Stimulated activated CD8-positive, alpha-beta memory T cell treated with anti-CD3 and anti-CD28 coated beads, Interleukin-15, amount 100 ng/mL, for 24 hours (primary cell): ENCODE results near the gene CABP1.
A peak's percentile ranks its signal among the peaks of the same experiment; 100 is the strongest.

Experiments used
- DNase-seq: peaks from one replicate; pipeline ENCODE4 v3.0.0-alpha.2; 2020; ENCODE audit warnings: low read depth

The CABP1 gene

DNA sequence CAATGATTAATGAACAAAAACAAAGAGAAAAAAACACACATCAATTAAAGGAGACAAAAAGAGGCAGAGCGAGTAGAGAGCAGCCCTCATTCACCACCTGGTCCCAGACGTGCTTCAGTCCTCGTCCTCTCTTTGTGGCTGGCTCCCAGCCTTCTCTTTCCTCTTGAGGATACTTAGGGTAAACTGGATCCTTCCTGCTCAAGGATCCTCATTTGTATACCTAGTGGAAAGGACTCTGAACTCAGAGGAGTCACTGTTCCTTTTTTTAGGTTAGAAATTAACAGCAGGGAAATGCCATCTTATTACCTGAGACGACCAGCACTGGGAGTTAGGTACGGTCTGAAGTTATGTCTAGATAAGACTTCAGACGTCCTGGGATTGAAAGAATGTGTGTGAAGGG lies 56.2 kb downstream of the CABP1 start:
- no peak for DNase-seq

DNA sequence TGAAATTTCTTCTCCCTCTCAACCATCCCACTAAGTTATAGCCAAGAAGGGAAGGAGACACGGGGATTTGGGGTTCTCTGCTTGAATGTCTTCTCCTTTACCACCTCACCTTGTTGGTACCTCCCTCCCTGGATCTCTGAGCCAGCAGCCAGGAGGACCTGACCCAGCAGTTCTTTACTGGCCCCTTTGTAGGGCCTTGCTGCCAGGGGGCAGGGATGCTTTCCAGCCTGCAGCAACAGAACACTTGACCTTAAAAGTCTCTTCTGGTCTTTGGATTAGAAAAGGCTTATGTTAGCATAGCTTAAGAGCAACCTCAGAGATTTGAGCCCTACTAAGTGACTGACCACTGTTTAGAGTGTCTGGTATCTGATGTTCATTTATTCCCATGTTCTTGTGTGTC lies 56.9 kb downstream of the CABP1 start:
- DNase-seq = no peak

DNA sequence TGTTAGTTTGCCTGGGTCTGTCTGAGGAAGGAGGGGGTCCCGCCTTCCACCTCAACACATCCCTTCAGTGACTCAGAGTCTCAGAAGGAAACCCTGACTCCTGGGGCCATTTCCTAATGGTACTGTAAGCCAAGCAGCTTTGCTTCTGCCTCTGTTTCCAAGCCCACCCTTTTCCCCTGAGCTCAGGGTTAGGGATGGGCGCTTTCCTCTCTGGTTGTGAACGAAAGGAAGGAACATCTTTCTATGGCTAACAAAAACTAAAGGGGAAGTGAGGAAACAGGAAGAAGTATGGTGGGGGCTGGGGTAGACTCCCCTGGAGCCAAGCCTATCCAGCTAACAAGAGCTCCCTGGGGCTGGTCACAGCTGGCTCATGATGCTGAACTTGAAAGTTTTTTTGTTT lies 58.2 kb downstream of the CABP1 start:
- DNase-seq = no peak

DNA sequence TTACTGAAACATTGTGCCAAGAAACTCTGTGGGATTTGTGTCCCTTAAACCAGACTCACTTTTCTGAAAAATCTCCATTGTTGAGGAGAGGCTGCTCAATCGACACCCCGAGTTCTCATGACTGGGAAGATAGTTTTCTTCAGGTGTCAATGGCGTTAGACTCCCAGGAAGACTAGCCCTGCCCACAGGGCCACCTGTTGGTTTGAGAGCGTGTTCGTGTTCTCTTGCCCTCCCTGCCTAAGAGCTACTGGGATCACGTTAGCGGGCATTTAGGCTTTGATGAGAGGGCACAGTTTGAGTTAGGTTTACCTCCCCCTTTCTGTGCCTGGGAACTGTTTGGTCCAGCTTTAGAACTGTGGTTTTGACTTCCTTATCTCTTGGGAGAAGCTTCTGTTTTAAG lies 59.1 kb downstream of the CABP1 start:
- DNase-seq = no peak

DNA sequence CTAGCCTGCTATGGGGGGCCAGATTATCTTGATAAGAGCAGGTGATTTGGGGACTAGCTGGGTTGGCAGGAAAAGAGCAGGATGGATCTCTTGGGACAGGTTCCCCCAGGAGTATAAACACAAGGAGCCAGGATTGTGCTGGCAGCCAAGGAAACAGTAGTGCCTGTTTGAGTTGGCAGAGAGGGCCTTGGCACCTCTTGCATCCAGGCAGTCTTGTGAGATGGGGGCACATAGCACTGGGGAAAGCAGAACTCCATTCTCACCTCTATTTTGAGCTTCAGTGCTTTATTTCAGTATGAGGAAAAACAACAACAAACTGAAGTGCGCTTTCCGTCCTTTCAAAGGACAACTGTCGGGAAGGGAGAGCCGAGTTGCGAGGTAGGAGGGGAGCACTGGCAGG lies 60.5 kb downstream of the CABP1 start:
- DNase-seq = no peak

DNA sequence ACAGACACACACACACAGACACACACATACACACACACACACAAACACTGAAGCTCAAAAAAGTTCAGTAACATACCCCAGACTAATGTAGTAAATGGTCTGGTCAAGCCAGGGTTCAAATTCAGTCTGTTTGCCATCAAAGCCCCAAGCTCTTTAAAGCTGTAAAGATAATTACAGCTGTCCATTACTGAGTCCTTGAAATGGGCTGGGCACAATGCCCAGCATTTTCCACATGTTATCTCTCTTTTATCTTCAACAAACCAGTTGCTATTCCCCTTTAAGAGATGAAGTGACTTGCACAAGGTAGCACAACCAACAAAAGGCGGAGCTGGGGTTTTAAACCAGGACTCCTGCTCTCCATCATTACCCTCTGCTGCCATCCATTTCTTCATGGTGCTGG lies 62.2 kb downstream of the CABP1 start:
- no peak for DNase-seq

DNA sequence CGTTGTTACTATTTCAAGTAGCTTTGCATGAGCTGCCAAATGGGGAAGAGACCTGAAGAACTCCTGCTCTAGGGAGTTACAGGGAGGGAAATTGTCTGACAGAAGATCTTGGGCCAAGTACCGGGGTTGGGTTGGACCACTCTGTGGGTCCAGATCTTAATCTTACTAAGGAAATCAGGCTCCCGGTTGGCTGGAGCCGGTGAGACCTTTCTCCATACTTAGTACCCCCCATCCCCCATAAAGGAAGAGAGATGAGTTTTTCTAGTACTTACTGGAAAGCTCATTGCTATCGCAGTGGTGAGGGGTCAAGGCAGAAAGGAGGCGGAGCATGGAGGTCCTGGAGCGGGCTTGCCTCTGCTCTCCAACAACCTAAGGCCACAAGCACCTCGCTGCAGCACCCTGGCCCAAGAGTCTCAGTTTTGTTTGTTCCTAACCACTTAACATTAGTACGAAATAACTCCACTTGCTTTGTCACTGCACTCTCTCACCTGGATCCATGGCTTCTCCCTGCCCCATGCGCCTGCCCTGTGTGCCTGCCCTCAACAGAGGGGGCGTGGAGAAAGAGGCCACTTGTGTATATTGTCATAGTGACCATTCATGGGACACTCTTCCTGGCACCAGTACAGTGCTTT lies 63.0 kb downstream of the CABP1 start:
- DNase-seq = no peak

DNA sequence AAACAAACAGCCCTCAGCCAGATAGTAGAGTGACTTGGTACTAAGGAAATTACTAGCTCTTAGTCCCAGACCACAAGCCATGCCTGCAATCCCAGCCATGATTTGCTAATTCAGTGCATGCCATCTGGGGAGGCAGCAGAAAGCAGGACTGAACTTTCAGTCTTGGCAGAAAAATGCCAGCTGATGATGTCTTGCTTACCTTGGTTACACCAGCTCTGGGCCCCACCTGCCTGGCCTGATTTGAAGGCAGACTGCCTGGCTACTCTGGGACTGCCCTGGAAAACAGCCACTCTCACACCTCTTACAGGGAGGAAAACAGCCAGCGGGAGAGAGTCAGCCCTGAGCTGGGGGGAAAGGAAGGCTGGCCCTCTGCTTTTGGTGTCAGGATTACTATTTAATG lies 65.2 kb downstream of the CABP1 start:
- DNase-seq = no peak

DNA sequence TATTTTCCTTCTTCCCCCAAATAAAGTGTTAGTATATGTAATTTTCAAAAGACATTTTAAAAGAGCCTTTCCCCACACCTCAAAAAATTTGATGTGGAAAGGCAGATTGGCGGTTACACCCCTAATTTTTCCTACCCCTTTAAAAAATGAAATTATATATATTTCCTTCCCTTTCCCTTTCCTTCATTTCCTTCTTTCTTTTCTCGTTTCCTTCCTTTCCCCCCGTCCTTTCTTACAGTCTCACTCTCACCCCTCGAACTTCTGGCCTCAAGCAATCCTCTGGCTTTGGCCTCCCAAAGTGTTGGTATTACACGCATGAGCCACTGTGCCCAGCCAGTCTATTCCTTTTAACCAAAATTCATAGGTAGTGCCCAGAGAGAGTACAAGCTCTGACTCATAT lies 65.6 kb downstream of the CABP1 start:
- DNase-seq = no peak

DNA sequence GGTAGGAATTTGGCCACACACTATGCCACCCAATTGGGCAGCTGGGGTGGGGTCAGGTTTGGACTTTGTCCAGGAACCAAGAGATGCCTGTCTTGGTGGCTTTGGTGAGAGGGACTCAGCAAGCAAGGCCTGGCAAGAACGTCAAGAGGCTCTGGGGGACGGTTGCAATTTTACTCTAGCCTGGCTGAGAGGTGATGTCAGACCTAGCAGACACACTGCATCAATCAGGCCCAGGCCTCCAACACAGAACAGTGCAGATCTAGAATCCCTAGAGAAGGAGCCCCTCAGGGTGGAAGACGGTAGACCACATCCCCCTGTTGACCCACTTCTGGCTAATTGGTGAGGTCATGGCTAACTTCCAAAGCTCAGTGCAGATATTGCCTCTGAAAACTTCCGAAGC lies 68.2 kb downstream of the CABP1 start:
- no peak for DNase-seq

DNA sequence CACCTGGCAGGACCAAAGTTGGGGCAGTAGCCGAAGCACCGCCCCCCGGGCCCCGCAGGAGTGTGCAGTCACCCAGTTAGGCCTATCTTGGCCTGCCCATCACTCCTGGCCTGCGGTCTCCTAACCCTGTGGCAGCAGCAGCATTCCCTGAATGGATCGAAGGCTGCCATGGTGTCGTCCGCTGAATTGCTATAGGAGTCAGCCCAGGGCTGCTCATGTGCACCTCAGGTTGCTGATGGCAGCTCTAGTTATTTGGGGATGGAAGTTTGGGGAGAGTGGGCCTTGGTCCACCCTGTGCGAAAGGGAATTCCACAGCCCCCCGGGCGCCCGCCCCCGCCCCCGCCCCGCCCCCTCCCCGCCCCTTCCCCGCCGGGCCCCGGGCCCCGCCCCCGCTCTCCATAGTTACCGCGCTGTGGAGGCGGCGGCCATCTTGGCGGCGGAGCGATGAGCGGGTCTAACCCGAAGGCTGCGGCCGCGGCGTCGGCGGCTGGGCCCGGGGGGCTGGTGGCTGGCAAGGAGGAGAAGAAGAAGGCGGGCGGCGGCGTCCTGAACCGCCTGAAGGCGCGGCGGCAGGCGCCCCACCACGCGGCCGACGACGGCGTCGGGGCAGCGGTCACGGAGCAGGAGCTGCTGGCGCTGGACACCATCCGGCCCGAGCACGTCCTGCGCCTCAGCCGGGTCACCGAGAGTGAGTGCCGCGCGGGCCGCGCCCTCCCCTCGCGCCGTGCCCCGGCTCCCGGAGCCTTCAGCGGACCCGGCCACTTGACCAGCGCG lies 69.8 kb downstream of the CABP1 start, which contains the start of gene UNC119B:
UNC119B (plus strand) TSS at position 428 of the 774 bp plus-strand sequence; CDS start at position 445, 17 bp downstream.
- peak; percentile 47 for DNase-seq

DNA sequence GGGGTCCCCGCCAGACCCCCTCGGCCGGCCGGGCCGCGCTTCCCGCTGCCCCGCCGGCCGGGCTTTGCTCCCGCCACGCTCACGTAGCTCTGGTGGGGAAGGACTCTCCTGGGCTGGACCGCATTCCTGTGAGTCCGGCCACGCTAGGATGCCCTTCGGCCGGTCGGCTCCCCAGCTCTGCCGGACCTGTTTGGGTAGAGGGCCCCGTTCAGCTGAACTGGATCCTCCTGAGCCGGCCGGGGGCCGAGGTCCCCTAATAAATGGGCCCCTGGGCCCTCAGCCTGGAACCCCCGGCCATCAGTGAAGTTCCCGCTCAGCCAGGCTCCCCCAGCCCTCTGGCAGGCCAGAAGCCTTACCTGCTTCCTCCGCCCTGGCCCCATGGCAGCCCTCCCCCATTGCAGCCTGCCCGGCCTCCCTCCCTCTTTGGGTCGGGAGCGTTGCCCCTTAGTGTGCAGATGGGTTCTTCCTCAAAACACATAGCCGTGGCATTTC lies 70.4 kb downstream of the CABP1 start:
- DNase-seq = no peak

DNA sequence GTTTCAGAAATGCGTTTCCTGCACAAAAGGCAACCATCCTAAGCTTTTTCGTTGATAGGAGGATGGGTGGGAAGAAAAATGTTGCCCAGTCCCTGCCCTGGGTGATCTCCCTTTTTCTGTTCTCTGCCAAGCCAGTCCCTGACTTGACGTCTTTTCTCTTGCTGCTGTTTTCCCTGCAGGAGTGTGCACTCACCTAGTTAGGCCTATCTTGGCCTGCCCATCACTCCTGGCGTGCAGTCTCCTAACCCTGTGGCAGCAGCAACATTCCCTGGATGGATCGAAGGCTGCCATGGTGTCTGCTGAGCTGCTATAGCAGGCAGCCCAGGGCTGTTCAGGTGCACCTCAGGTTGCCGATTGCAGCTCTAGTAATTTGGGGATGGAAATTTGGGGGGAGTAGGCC lies 71.0 kb downstream of the CABP1 start:
- DNase-seq = no peak

DNA sequence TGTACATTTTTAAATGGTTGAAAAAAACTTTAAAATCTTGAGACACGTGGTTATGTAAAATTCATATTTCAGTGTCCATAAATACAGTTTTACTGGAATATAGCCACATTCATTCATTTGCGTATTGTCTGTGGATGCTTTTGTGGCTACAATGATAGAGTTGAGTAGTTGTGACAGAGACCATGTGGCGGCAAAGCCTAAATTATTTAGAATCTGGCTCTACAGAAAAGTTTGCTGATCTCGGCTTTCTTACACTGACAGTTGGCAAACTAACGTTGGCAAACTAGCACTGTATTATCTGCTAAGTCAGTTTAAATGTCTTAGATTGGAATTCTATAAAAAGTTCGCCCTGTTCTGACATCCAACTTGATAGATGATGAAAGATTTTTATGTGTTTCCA lies 72.2 kb downstream of the CABP1 start:
- DNase-seq = no peak

DNA sequence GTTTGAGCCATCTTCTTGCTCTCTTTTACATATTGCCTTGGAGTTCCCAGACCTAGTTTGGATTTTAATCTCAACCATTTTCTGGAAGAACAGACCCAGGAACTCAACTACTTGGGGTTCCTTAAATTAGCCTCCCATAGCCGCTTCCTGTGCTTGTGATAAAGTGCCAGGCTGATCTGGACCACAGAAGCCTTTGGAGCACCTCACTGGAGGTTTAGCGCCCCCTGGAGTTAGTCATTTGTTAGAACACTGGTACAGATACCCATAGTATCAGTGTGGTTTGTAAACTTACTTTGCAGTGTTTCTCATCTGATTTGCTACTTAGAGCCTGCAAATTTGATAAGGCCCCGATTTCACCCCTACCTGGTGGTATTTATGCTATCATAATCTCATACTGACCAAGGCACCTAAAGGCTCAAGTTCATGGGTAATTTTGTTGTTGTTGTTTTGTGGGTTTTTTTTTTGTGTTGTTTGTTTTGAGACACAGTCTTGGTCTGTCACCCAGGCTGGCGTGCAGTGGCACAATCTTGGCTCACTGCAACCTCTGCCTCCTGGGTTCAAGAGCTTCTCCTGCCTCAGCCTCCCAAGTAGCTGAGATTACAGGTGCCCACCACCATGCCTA lies 73.5 kb downstream of the CABP1 start:
- DNase-seq = no peak
